HG03442 (cell line): ENCODE data around the gene ZSWIM5.
"Not testable (repeated sequence)": the region's sequence is repeated elsewhere in the genome, so short reads cannot be mapped to it uniquely, and the experiment has no call there.

ENCODE experiments used
- ATAC-seq: cut with Tn5 transposase; IDR thresholded peaks from one replicate; pipeline ENCODE4 v1.9.1; 2021; ENCODE audit warnings: mild to moderate bottlenecking, moderate library complexity; ENCODE audit not compliant: unreplicated experiment

Gene ZSWIM5

DNA sequence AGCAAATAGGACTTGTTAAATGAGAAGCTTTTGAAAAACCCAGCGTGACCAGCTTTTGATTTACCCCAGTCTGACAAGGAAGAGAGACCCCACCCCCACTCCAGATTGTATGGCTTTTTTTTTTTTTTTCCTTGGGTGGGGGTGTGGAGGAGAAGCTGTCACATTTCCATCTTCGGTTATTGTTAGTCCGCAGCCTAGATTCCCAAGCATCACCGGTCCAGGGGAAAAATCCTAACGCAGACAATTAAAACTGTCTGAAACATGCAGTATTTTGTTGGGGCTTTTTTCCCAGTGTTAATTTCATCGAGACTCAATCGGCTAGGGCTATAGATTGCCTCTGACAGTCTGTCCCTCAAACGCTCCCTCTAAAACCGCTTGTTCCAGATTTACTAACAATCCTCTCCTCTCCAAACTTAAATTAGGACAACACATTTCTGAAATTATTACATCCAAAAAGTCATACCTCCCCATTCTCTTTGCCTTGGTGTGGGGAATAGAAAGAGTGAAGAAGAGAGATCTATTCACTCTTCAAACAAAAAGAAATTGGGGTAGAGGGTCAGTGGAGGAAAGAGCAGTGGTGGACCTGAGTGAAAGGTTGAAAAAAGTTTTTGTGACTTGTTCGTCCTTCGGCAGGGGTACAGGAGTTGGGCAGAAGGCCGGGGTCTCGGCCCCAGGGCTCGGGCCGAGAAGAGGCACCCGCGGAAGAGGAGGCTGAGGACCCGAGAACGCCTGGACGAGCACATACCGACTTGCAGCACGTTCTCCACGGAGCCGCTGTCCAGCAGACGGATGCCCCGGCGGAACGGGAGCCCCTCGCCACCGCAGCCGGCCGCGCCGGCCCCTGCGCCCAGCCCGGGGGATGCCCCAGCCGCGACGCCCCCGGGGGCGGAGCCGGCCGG, 1.1 kb downstream of the ZSWIM5 start:
- peak; percentile 9 for ATAC-seq

DNA sequence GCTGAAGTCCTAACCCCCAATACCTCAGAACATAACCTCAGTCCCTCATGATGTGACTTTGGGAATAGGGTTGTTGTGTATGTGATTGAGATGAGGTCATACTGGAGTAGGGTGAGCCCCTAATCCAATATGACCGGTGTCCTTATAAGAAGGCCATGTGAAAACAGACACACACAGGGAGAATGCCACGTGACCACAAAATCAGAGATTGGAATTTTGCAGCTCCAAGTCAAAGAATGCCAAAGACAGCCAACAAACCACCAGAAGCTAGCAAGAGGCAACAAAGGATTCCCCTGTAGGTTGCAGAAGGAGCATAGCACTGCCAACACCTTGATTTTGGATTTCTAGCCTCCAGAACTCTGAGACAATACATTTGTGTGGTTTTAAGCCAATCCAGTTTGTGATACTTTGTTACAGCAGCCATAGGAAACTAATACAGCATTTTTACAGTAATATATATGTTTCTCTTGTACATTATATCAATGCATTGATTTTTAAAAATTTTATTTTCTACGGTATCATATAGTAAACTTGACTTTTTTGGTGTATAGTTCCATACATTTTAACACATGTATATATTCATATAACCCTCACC, 5.4 kb downstream of the ZSWIM5 start:
- no peak for ATAC-seq

DNA sequence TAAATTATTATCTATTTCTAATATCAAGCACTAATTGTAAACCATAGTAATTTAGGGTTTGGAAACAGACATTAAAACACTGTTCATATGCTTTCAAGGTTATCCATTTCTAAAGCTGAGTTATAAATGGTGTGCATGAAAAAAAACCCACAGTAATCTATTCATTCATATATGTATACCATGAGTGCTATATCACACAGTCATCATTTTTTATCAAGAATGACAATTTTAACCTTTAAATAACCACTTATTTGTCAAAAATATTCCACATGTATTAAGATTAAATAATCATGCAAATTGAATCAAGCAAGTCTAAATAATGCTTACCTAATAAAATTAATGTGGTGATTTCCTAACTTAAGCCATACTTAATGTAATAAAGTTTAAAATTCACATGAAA, 6.0 kb downstream of the ZSWIM5 start:
- no peak for ATAC-seq

DNA sequence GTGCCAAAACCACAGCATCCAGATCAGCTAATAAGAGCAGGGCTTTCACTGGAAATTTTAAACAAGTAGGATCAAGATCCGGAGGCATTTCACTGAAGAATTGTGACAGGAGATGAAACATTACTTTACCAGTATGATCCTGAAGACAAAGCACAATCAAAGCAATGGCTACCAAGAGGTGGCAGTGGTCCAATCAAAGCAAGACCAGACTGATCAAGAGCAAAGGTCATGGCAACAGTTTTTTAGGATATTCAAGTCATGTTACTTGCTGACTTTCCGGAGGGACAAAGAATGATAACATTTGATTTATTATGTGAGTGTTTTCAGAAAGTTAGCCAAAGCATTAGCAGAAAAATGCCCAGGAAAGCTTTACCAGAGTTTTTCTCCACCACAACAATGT, 8.2 kb downstream of the ZSWIM5 start:
- no peak for ATAC-seq

DNA sequence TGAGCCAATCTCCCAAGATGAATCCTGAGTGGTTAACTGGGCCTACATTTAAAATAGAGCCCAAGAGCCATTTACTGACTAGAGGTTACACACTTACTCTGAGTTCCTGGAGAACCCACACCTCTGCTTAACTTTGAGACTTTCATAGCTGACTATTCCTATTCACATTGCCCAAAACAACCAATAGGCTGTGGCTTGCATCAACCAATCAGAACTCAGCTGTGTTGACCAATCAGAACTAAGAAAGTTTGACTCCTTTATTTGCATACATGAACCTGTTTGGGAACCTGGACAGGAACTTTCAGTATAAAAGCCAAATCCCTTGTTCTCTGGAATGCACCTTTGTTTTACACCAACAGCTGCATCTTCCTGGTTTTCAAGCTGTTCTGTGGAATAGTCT, 9.5 kb downstream of the ZSWIM5 start:
- no peak for ATAC-seq

DNA sequence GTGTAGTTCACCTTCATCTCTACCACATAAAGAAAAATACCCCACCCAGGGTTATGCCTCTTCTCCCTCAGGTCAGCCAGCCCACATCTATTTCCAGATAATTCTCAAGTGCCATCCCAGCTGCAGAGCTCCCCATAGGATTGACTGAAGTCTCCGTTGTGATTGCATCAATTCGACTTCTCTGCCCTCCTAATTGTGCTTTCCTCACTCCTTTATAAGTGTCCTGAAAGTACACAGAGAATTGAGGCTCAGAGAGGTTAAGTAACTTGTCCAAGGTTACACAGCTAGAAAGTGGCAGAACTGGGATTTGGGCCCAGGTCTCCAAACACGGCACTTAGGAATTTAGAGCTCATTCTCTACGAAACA, 15.0 kb downstream of the ZSWIM5 start:
- ATAC-seq: no peak

DNA sequence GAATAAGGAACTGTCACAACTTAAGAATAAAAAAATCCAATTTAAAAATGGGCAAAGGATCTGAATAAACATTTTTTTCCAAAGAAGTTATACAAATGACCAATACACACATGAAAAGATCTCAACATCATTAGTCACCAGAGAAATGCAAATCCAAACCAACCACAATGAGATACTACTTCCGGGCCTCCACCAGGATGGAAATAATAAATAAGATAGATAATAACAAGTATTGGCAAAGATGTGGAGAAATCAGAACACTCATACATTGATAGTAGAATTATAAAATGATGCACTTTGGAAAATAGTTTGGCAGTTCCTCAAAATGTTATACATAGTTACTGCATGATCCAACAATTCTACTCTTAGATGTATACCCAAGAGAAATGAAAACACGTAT, 18.7 kb downstream of the ZSWIM5 start:
- ATAC-seq: no peak

DNA sequence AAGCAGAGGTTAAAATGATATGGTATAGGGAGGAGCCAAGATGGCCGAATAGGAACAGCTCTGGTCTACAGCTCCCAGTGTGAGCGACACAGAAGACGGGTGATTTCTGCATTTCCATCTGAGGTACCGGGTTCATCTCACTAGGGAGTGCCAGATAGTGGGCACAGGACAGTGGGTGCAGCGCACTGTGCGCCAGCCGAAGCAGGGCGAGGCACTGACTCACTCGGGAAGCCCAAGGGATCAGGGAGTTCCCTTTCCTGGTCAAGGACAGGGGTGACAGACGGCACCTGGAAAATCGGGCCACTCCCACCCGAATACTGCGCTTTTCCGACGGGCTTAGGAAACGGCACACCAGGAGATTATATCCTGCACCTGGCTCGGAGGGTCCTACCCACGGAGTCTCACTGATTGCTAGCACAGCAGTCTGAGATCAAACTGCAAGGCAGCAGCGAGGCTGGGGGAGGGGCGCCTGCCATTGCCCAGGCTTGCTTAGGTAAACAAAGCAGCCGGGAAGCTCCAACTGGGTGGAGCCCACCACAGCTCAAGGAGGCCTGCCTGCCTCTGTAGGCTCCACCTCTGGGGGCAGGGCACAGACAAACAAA, 26.4 kb downstream of the ZSWIM5 start:
- not testable (repeated sequence) for ATAC-seq

DNA sequence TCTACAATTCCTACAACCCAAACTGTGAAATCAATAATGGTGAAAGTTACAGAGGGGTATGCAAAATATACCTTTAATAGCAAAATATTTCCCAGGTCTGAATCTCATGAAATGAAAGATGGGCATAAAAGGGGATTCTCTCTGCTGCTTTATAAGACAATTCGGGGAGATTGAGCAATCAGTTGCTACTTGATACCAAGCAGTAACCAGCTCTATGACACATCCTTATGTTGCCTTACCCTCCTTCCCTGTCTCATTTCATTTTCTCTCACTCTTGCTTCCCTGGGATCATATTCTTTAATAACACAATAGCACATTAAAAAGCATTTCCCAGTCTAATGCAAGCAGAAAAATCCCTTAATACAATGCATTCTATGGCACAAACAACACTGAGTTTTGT, 29.0 kb downstream of the ZSWIM5 start:
- no peak for ATAC-seq

DNA sequence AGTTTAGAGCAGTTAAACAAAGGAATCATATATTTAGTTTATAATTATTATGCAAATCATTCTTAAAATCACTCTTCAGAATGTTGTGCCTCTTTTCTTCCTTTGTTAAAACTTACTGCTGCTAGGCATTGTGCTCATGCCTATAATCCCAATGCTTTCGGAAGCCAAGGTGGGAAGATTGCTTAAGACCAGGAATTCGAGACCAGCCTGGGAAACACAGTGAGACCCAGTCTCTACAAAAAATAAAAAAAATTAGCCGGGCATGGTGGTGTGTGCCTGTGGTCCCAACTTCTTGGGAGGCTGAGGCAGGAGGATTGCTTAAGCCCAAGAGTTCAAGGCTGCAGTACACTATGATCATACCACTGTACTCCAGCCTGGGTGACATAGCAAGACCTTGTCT, 33.6 kb downstream of the ZSWIM5 start:
- ATAC-seq: no peak

DNA sequence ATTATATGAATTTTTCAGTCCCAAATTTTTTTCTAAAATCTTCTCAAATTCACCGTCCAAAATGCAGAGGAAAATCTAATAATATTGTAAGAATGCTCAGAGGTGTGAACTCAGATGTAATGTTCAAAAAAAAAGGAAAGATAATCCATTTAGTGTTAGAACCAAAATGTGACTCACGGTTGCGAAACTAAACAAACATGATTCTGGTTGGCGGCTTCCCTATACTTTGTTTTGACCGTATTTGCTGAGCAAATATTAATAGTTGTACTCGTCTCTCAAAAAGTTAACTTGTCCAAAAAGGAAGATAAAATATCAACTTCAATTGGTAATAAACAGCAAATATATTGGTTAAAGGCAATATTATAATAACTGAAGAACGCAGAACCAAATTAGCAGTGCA, 34.4 kb downstream of the ZSWIM5 start:
- ATAC-seq: no peak

DNA sequence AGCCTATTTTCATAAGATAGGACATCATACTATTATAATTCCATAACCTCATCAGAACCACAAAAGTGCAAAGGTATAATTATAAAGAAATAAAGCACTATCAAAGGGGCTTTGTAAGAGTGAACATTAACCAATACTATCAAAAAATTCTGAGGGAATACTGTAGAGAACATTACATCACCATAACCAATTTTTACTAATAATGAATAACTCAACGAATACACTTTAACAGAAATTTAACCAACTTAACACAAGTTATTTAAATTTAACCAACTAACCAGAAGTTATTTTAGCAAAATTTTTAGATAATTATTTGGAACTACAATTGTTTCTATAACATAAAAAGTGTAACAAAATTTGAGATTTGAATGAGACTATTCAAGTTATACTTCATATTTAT, 34.8 kb downstream of the ZSWIM5 start:
- no peak for ATAC-seq

DNA sequence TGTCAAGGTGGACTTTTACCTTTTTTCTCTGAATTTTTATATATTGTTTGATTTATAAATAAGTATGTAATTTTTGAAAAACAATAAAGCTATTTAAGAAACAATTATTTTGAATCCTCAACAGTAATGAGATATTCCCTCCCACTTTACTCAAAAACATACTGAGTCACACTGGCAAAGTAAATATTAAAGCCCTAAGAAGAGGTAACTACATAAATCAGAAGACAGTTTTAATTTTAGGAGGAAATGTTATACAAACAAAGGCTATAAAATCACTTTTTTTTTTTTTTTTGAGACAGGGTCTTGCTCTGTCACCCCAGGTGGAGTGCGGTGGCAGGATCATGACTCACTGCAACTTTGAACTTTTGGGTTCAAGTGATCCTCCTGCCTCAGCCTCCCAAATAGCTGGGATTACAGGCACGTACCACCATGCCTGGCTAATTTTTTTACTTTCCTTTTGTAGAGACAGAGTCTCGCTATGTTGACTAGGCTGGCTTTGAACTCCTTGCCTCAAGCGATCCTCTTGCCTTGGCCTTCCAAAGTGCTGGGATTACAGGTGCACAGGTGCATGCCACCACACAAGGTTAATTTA, 36.2 kb downstream of the ZSWIM5 start:
- ATAC-seq: no peak

DNA sequence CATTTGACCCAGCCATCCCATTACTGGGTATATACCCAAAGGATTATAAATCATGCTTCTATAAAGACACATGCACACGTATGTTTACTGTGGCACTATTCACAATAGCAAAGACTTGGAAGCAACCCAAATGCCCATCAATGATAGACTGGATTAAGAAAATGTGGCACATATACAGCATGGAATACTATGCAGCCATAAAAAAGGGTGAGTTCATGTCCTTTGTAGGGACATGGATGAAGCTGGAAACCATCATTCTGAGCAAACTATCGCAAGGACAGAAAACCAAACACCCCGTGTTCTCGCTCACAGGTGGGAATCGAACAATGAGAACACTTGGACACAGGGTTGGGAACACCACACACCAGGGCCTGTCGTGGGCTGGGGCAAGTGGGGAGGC, 38.5 kb downstream of the ZSWIM5 start:
- not testable (repeated sequence) for ATAC-seq

DNA sequence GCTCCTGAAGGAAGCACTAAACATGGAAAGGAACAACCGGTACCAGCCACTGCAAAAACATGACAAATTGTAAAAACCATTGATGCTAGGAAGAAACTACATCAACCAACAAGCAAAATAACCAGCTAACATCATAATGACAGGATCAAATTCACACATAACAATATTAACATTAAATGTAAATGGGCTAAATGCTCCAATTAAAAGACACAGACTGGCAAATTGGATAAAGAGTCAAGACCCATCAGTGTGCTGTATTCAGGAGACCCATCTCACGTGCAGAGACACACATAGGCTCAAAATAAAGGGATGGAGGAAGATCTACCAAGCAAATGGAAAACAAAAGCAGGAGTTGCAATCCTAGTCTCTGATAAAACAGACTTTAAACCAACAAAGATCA, 42.1 kb downstream of the ZSWIM5 start:
- ATAC-seq: not testable (repeated sequence)

DNA sequence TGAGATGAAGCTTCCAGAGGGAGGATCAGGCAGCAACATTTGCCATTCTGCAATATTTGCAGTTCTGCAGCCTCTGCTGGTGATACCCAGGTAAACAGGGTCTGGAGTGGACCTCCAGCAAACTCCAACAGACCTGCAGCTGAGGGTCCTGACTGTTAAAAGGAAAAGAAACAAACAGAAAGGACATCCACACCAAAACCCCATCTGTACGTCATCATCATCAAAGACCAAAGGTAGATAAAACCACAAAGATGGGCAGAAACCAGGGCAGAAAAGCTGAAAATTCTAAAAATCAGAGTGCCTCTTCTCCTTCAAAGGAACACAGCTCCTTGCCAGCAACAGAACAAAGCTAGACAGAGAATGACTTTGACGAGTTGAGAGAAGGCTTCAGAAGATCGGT, 43.3 kb downstream of the ZSWIM5 start:
- ATAC-seq: not testable (repeated sequence)

DNA sequence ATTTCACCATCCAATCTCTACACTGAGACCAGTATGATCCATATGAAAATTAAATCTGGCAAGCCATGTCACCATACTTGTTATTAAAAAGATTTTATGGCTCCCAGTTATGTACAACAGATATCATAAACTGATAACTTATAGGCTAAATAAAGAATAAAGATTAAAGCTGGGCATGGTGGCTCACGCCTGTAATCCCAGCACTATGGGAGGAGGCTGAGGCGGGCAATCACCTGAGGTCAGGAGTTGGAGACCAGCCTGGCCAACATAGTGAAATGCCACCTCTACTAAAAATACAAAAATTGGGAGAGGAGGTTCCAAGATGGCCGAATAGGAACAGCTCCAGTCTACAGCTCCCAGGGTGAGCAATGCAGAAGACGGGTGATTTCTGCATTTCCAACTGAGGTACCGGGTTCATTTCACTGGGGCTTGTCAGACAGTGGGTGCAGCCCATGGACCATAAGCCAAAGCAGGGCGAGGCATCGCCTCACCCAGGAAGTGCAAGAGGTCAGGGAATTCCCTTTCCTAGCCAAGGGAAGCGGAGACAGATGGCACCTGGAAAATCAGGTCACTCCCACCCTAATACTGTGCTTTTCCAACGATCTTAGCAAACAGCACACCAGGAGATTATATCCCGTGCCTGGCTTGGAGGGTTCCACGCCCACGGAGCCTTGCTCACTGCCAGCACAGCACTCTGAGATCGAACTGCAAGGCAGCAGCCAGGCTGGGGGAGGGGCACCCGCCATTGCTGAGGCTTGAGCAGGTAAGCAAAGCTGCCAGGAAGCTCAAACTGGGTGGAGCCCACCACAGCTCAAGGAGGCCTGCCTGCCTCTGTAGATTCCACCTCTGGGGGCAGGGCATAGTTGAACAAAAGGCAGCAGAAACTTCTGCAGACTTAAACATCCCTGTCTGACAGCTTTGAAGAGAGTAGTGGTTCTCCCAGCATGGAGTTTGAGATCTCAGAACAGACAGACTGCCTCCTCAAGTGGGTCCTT, 44.1 kb downstream of the ZSWIM5 start:
- ATAC-seq: not testable (repeated sequence)

DNA sequence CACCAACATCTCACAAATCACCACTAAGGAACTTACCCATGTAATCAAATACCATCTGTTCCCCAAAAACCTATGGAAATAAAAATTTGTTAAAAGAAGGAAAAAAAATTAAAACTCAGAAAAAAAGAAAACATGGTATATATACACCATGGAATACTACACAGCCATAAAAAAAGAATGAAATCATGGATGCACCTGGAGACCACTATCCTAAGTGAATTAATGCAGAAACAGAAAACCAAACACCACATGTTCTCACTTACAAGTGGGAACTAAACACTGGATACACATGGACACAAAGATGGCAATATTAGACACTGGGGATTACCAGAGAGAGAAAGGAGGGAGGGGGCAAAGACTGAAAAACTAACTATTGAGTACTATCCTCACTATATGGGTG, 50.4 kb downstream of the ZSWIM5 start:
- ATAC-seq: no peak

DNA sequence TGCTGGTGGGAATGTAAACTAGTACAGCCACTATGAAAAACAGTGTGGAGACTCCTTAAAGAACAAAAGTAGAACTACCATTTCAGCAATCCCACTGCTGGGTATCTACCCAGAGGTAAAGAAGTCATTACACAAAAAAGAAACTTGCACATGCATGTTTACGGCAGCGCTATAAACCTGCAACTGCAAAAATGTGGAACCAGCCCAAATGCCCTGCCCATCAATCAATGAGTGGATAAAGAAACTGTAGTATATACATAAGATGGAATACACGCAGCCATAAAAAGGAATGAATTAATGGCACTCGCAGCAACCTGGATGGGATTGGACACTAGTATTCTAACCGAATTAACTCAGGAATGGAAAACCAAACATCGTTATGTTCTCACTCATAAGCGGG, 51.0 kb downstream of the ZSWIM5 start:
- ATAC-seq: no peak

DNA sequence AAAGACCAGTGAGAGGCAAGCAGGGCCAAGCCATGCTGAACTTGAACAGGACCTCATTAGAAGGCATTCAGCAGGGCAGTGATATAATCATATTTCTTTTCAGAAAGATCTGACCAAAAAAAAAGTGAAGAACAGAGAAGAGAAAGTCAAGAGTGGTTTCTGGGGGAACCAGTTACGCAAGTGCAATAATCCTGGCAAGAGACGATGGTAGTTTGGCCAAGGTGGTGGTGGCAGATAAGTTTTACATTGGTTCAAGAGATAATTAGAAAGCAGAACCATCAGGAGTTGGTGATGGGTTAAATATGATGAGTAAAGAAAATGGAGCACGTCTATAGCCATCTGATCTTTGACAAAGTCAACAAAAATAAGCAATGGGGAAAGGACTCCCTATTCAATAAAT, 54.3 kb downstream of the ZSWIM5 start:
- ATAC-seq: no peak
